HepG2 (cell line): ENCODE results near the gene EIF4G1. TPM values are rescaled to one million over a fixed set of nuclear protein-coding genes. Genes with fewer than 3 reads are reported as not detected.

Source experiments
- ATAC-seq: fragments of 200-7000 bp; cut with Tn5 transposase; 3 replicates; pipeline ENCODE4 v1.9.1; 2020; ENCODE audit warnings: mild to moderate bottlenecking, moderate library complexity
- BruUV-seq: library from RNA; stranded (reverse); fragments of 400-500 nt; replicated peaks from 2 replicates; lab custom pipeline; 2021; lab: Mats Ljungman, UMichigan
- CTCF ChIA-PET: fragments of 300-600 bp; formaldehyde crosslinking; extraction: SDS; loops from one replicate; lab custom pipeline; 2021; ENCODE audit warnings: low total read pairs, inconsistent platforms, low intra/inter-chr PET ratio; lab: Yijun Ruan, JAX
- POLR2A ChIA-PET: fragments of 350-600 bp; sonication (Branson Sonifier 250); formaldehyde crosslinking; loops from one replicate; lab custom pipeline; 2020; ENCODE audit warnings: antibody characterized with exemption, inconsistent platforms; lab: Yijun Ruan, JAX
- DNase-seq: peaks from one replicate; pipeline ENCODE4 v3.0.0-alpha.2; 2015; ENCODE audit warnings: low spot score
- FAIRE-seq: peaks from 3 replicates; lab custom pipeline; 2011; peaks lifted over from hg19 to GRCh38; lab: Jason Lieb, UNC
- H2AFZ ChIP-seq: one replicate; pipeline ENCODE4 v1.6.1; 2011; ENCODE audit warnings: low read length, inconsistent platforms
- H3K27ac ChIP-seq: fragments of 300-600 bp; 3 replicates; pipeline ENCODE4 v1.8.0; 2011; ENCODE audit warnings: mixed run types, mild to moderate bottlenecking, mixed read lengths, low read length, inconsistent platforms; ENCODE audit not compliant: insufficient read depth; ENCODE audit errors: extremely low read length
- H3K27me3 ChIP-seq, 2 experiments: fragments of 200-600 bp in 1 of 2; 2 replicates in 1 of 2; 3 replicates in 1 of 2; pipeline versions ENCODE4 v1.6.0 to v1.8.0; 2011; ENCODE audit warnings: low read length in 2 of 2, mild to moderate bottlenecking in 2 of 2, moderate library complexity in 2 of 2, inconsistent platforms in 1 of 2; ENCODE audit not compliant: insufficient read depth in 2 of 2, control insufficient read depth in 1 of 2
- H3K36me3 ChIP-seq, 2 experiments: fragments of 200-600 bp in 1 of 2; replicated peaks in 1 of 2; 2 replicates in 1 of 2; 3 replicates in 1 of 2; pipeline versions ENCODE4 v1.5.1 to v1.8.0; 2011; ENCODE audit warnings: low read length in 2 of 2, inconsistent platforms in 1 of 2; ENCODE audit not compliant: insufficient read depth in 2 of 2, control insufficient read depth in 1 of 2
- H3K4me1 ChIP-seq: 2 replicates; pipeline ENCODE4 v1.5.1; 2012; ENCODE audit warnings: low read length, inconsistent platforms; ENCODE audit not compliant: insufficient read depth
- H3K4me2 ChIP-seq: 2 replicates; pipeline ENCODE4 v1.6.0; 2011; ENCODE audit warnings: low read depth, low read length, inconsistent platforms
- H3K4me3 ChIP-seq, 3 experiments: fragments of 200-600 bp in 1 of 3; sonication (generic), shearing (Covaris generic) in 1 of 3; replicated peaks in 1 of 3; 2 replicates each; pipeline ENCODE4 v1.5.1; 2011 to 2016; ENCODE audit warnings: low read length in 3 of 3, inconsistent platforms in 2 of 3, low read depth in 2 of 3, mild to moderate bottlenecking in 2 of 3, control low read depth in 1 of 3, mixed read lengths in 1 of 3; ENCODE audit not compliant: insufficient read depth in 1 of 3
- H3K79me2 ChIP-seq: one replicate; pipeline ENCODE4 v1.6.1; 2011; ENCODE audit warnings: low read length, inconsistent platforms; ENCODE audit not compliant: insufficient read depth
- H3K9ac ChIP-seq: 2 replicates; pipeline ENCODE4 v1.6.0; 2011; ENCODE audit warnings: mild to moderate bottlenecking, low read depth, low read length, inconsistent platforms; ENCODE audit not compliant: insufficient read depth
- H3K9me3 ChIP-seq: 2 replicates; pipeline ENCODE4 v1.5.1; 2012; ENCODE audit warnings: mild to moderate bottlenecking, low read length
- H4K20me1 ChIP-seq: 2 replicates; pipeline ENCODE4 v1.6.0; 2011; ENCODE audit warnings: inconsistent platforms, mild to moderate bottlenecking, low read length, moderate library complexity; ENCODE audit not compliant: insufficient read depth
- HNRNPL ChIP-seq: fragments of 200-400 bp; formaldehyde crosslinking; IDR thresholded peaks from 2 replicates; pipeline ENCODE4 v1.6.1; 2017; ENCODE audit warnings: mild to moderate bottlenecking, low read depth, low read length
- NKX3-1 ChIP-seq: sonication (generic); formaldehyde crosslinking; IDR thresholded peaks from 2 replicates; pipeline ENCODE4 v1.5.0; 2020; ENCODE audit warnings: missing genetic modification reagents
- ZNF253 ChIP-seq: sonication (generic); formaldehyde crosslinking; IDR thresholded peaks from 2 replicates; pipeline ENCODE4 v1.8.0; 2022; ENCODE audit warnings: mild to moderate bottlenecking, missing genetic modification reagents, borderline replicate concordance
- ZNF577 ChIP-seq: sonication (generic); formaldehyde crosslinking; IDR thresholded peaks from 2 replicates; pipeline ENCODE4 v1.4.0; 2020; ENCODE audit warnings: mild to moderate bottlenecking, low read depth, missing genetic modification reagents, borderline replicate concordance
- ZNF713 ChIP-seq: sonication (generic); formaldehyde crosslinking; IDR thresholded peaks from 2 replicates; pipeline ENCODE4 v1.4.0; 2020; ENCODE audit warnings: mild to moderate bottlenecking, missing genetic modification reagents
- ZNF792 ChIP-seq: IDR thresholded peaks from 2 replicates; pipeline ENCODE4 v1.6.1; 2016
- WGBS: methylation state at CpG from one replicate; pipeline ENCODE4 v1.1.6; 2017; ENCODE audit warnings: low lambda C conversion rate; 5-methylcytosine and 5-hydroxymethylcytosine counted together
- in situ Hi-C: cut with HindIII; loops from 2 replicates; pipeline ENCODE4 v1.10.0; 2017; ENCODE audit warnings: low pct_unique_long_range_greater_than_20kb; ENCODE audit not compliant: extremely low pct_ligation_motif_present
- intact Hi-C: fragments of 100-400 bp; cut with micrococcal nuclease; formaldehyde crosslinking; loops from one replicate; pipeline ENCODE4 v1.10.0; 2022; ENCODE audit not compliant: unreplicated experiment
- polyA plus RNA-seq, 8 experiments: library from polyadenylated mRNA; depleted of rRNA in 3 of 8; stranded (reverse) in 7 of 8; unstranded in 1 of 8; fragments of >200 nt; fragmentation: Illumina TruSeq in 4 of 8; extraction: Trizol in 4 of 8; gene quantifications; 2 replicates each; pipeline versions ENCODE4 v1.2.1 to v1.2.3, GENCODE V29; 2011 to 2016; ENCODE audit warnings: low read depth in 4 of 8, missing spikeins in 1 of 8, mixed read lengths in 1 of 8; ENCODE audit not compliant: insufficient read depth in 1 of 8
- total RNA-seq, 5 experiments: library from RNA; depleted of rRNA; stranded (reverse); fragments of >200 nt; fragmentation: Illumina TruSeq; extraction: Trizol; gene quantifications; 2 replicates each; pipeline ENCODE4 v1.2.3, GENCODE V29; 2016; ENCODE audit warnings: low read depth in 1 of 5
- TF ChIP-seq, protein P1 (sequence below): sonication (generic); formaldehyde crosslinking; IDR thresholded peaks from 2 replicates; pipeline ENCODE4 v1.5.1; 2020; ENCODE audit warnings: mild to moderate bottlenecking, missing genetic modification reagents, borderline replicate concordance
- TF ChIP-seq, protein P2 (sequence below): sonication (generic); formaldehyde crosslinking; IDR thresholded peaks from 2 replicates; pipeline ENCODE4 v1.4.0; 2020; ENCODE audit warnings: mild to moderate bottlenecking, missing genetic modification reagents
- TF ChIP-seq, protein P3 (sequence below): sonication (generic); formaldehyde crosslinking; IDR thresholded peaks from 2 replicates; pipeline ENCODE4 v1.8.0; 2022; ENCODE audit warnings: mild to moderate bottlenecking, missing genetic modification reagents, borderline replicate concordance
- TF ChIP-seq, protein P4 (sequence below): sonication (generic); formaldehyde crosslinking; IDR thresholded peaks from 2 replicates; pipeline ENCODE4 v1.8.0; 2022; ENCODE audit warnings: mild to moderate bottlenecking, missing genetic modification reagents, moderate library complexity
- TF ChIP-seq, protein P5 (sequence below): sonication (generic); formaldehyde crosslinking; IDR thresholded peaks from 2 replicates; pipeline ENCODE4 v1.4.0; 2020; ENCODE audit warnings: mild to moderate bottlenecking, missing genetic modification reagents
- TF ChIP-seq, protein P6 (sequence below): sonication (generic); formaldehyde crosslinking; IDR thresholded peaks from 2 replicates; pipeline ENCODE4 v1.9.0; 2021; ENCODE audit warnings: missing genetic modification reagents, mild to moderate bottlenecking, borderline replicate concordance

The EIF4G1 gene
- total and polyA plus RNA-seq, 2 of the 13 experiments (the other 11 are each of a cell fraction or from before 2014, with no cell fraction given): 208 to 213 TPM

DNA sequence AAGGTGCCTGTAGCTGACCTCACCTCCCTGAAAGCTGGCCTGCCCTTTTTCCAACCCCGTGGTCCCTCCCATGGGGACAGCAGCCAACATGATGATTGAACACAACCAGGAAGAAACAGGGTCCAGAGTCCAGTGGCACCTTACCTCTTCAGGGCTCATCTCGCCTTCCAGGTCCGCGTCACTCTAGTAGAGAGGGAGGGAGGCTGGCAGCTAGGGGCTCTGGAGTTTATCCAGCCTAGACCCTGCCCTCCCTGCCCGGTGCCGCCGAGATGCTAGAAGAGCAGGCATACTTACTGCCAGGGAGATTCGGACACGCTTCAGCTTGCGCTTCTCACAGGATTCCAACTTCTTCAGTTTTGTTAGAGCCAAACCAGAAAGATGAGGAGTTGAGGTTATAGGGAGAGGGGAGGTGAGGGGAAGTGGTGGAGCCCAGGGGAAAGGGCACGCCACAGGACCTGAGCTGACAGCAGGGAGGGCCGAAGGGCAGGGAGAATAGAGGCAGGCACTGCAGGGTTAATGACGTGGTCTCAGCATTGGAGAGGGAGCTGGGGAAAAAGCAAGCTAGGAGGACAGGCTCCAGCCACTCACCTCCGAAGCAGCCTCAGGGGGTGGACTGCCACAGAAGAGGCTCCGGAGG, 37.9 kb downstream of the EIF4G1 start:
- no peak overlapping the region for H3K4me3 ChIP-seq
- TF ChIP-seq, protein P1, sequence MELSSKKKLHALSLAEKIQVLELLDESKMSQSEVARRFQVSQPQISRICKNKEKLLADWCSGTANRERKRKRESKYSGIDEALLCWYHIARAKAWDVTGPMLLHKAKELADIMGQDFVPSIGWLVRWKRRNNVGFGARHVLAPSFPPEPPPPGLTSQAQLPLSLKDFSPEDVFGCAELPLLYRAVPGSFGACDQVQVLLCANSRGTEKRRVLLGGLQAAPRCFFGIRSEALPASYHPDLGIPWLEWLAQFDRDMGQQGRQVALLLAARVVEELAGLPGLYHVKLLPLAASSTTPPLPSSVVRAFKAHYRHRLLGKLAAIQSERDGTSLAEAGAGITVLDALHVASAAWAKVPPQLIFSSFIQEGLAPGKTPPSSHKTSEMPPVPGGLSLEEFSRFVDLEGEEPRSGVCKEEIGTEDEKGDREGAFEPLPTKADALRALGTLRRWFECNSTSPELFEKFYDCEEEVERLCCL (CRISPR knock-in tag): no peak
- TF ChIP-seq ZNF253: no peak
- TF ChIP-seq, protein P2, sequence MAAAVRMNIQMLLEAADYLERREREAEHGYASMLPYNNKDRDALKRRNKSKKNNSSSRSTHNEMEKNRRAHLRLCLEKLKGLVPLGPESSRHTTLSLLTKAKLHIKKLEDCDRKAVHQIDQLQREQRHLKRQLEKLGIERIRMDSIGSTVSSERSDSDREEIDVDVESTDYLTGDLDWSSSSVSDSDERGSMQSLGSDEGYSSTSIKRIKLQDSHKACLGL: no peak
- no peak for TF ChIP-seq ZNF713
- TF ChIP-seq ZNF577 (CRISPR knock-in tag): no peak
- TF ChIP-seq, protein P3, sequence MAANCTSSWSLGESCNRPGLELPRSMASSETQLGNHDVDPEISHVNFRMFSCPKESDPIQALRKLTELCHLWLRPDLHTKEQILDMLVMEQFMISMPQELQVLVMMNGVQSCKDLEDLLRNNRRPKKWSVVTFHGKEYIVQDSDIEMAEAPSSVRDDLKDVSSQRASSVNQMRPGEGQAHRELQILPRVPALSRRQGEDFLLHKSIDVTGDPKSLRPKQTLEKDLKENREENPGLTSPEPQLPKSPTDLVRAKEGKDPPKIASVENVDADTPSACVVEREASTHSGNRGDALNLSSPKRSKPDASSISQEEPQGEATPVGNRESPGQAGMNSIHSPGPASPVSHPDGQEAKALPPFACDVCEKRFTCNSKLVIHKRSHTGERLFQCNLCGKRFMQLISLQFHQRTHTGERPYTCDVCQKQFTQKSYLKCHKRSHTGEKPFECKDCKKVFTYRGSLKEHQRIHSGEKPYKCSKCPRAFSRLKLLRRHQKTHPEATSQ (CRISPR knock-in tag): no peak
- no peak for TF ChIP-seq ZNF792 (CRISPR knock-in tag)
- TF ChIP-seq, protein P4, sequence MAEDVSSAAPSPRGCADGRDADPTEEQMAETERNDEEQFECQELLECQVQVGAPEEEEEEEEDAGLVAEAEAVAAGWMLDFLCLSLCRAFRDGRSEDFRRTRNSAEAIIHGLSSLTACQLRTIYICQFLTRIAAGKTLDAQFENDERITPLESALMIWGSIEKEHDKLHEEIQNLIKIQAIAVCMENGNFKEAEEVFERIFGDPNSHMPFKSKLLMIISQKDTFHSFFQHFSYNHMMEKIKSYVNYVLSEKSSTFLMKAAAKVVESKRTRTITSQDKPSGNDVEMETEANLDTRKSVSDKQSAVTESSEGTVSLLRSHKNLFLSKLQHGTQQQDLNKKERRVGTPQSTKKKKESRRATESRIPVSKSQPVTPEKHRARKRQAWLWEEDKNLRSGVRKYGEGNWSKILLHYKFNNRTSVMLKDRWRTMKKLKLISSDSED (CRISPR knock-in tag): no peak
- TF ChIP-seq, protein P5, sequence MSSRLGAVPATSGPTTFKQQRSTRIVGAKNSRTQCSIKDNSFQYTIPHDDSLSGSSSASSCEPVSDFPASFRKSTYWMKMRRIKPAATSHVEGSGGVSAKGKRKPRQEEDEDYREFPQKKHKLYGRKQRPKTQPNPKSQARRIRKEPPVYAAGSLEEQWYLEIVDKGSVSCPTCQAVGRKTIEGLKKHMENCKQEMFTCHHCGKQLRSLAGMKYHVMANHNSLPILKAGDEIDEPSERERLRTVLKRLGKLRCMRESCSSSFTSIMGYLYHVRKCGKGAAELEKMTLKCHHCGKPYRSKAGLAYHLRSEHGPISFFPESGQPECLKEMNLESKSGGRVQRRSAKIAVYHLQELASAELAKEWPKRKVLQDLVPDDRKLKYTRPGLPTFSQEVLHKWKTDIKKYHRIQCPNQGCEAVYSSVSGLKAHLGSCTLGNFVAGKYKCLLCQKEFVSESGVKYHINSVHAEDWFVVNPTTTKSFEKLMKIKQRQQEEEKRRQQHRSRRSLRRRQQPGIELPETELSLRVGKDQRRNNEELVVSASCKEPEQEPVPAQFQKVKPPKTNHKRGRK (CRISPR knock-in tag): no peak
- no peak for TF ChIP-seq NKX3-1 (CRISPR knock-in tag)
- TF ChIP-seq HNRNPL: no peak
- TF ChIP-seq, protein P6, sequence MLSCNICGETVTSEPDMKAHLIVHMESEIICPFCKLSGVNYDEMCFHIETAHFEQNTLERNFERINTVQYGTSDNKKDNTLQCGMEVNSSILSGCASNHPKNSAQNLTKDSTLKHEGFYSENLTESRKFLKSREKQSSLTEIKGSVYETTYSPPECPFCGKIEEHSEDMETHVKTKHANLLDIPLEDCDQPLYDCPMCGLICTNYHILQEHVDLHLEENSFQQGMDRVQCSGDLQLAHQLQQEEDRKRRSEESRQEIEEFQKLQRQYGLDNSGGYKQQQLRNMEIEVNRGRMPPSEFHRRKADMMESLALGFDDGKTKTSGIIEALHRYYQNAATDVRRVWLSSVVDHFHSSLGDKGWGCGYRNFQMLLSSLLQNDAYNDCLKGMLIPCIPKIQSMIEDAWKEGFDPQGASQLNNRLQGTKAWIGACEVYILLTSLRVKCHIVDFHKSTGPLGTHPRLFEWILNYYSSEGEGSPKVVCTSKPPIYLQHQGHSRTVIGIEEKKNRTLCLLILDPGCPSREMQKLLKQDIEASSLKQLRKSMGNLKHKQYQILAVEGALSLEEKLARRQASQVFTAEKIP: no peak
- no peaks in the 10 kb centered on the region for H3K9me3 ChIP-seq
- H3K4me2 ChIP-seq: no peak overlapping the region
- no peak overlapping the region for H3K27ac ChIP-seq
- no TSS peak for BruUV-seq
- intact Hi-C loops (no loop called here), in situ Hi-C loops (loop anchor here (5.0 kb wide), 1 partner anchor 190 kb away; no protein-coding TSS in a partner anchor)
- DNase-seq (no peak), FAIRE-seq (no peak), ATAC-seq (no peak; the same call in 2 of the 3 replicates)
- CTCF ChIA-PET: no interaction called here
- no peaks in the 10 kb centered on the region for H3K79me2 ChIP-seq
- no peak overlapping the region for H2AFZ ChIP-seq
- H3K36me3 ChIP-seq: peaks cover 15 to 46% of the 10 kb centered on the region in 2 experiments; a peak in 4 of 5 replicates
- H3K4me1 ChIP-seq: peaks cover 23% of the 10 kb centered on the region
- POLR2A ChIA-PET: interaction anchor here (2.8 kb wide), 1 partner anchor 10 kb away, joined by 11 read pairs; the partner anchor contains the start of genes CLCN2 and POLR2H
- H3K27me3 ChIP-seq: no peaks in the 10 kb centered on the region
- WGBS: 95% methylated on average over 11 of the region's 15 CpGs
- no peak overlapping the region for H3K9ac ChIP-seq
- no peaks in the 10 kb centered on the region for H4K20me1 ChIP-seq
